HG02759 (cell line): ENCODE measurements around the gene SLC30A7.

Experiments used
- ATAC-seq: cut with Tn5 transposase; IDR thresholded peaks from one replicate; pipeline ENCODE4 v1.9.1; 2021; ENCODE audit warnings: mild to moderate bottlenecking, moderate library complexity; ENCODE audit not compliant: unreplicated experiment

The SLC30A7 gene

GRCh38 chr1:100971021-100971420 lies 75.1 kb downstream of the SLC30A7 start:
- no peak for ATAC-seq

GRCh38 chr1:100972185-100972584 lies 76.3 kb downstream of the SLC30A7 start:
- no peak for ATAC-seq

- ATAC-seq: no peak
These were observed 81.0 kb downstream of the SLC30A7 start for GRCh38 chr1:100976936-100977335.

- ATAC-seq: no peak
These were observed 83.7 kb downstream of the SLC30A7 start for GRCh38 chr1:100979631-100980030.

GRCh38 chr1:100982793-100983192 lies 86.9 kb downstream of the SLC30A7 start:
- ATAC-seq: no peak

GRCh38 chr1:100988121-100988520 lies 92.2 kb downstream of the SLC30A7 start:
- no peak for ATAC-seq

- no peak for ATAC-seq
These were observed 93.6 kb downstream of the SLC30A7 start for GRCh38 chr1:100989306-100990077.

- no peak for ATAC-seq
These were observed 99.5 kb downstream of the SLC30A7 start for GRCh38 chr1:100995198-100995988.

- ATAC-seq: no peak
These were observed 102.5 kb downstream of the SLC30A7 start for GRCh38 chr1:100998426-100998825.

GRCh38 chr1:101000131-101000873 lies 104.4 kb downstream of the SLC30A7 start:
- ATAC-seq: no peak

- peak; percentile 47 for ATAC-seq
These were observed 106.7 kb downstream of the SLC30A7 start for GRCh38 chr1:101002551-101002950.

- ATAC-seq: no peak
These were observed 107.2 kb downstream of the SLC30A7 start for GRCh38 chr1:101003012-101003650.

- no peak for ATAC-seq
These were observed 108.2 kb downstream of the SLC30A7 start for GRCh38 chr1:101004061-101004460.

- ATAC-seq: no peak
These were observed 108.8 kb downstream of the SLC30A7 start for GRCh38 chr1:101004670-101005069.

GRCh38 chr1:101005183-101005582 lies 109.3 kb downstream of the SLC30A7 start:
- ATAC-seq: no peak

- ATAC-seq: no peak
These were observed 110.0 kb downstream of the SLC30A7 start for GRCh38 chr1:101005871-101006270.

- ATAC-seq: no peak
These were observed 110.7 kb downstream of the SLC30A7 start for GRCh38 chr1:101006553-101006952.

GRCh38 chr1:101008229-101008834 lies 112.4 kb downstream of the SLC30A7 start:
- no peak for ATAC-seq

GRCh38 chr1:101013776-101014175 lies 117.9 kb downstream of the SLC30A7 start:
- ATAC-seq: no peak

- no peak for ATAC-seq
These were observed 121.6 kb downstream of the SLC30A7 start for GRCh38 chr1:101017448-101017847.

- ATAC-seq: no peak
These were observed 126.4 kb downstream of the SLC30A7 start for GRCh38 chr1:101022294-101022693.
